ENCODE results near the gene LRRC42.

GRCh38 chr1:54002544-54003248, 56.5 kb downstream of the LRRC42 start:
- TF ChIP-seq CTCF (IDR thresholded peaks at IDR 0.05) (no peak), EP300 (IDR thresholded peaks at IDR 0.05) (no peak), POLR2A (IDR thresholded peaks at IDR 0.05) (no peak), POLR2AphosphoS5 (IDR thresholded peaks at IDR 0.05) (no peak)

Measured in sigmoid colon (tissue), 4 donors.